Measurements from ENCODE around the gene CHN2.

CHN2 gene

DNA sequence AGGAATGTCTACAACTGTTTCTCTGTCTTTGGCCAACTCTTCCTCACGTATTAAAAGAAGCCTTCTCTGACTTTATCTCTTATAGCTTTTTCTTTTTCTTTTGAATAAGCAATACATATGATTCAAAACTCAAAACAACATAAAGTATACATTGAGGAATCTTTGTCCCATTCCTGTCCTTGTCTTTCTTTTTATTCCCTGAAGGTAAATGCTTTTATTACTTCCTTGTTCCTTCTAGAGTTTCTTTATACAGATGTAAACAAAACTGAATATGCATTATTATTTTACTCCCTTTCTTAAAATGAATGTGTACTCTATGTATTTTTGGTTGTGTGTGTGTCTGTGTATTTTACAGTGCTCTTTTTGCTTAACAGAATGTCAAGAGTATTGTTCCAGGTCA is 170.1 kb downstream of the CHN2 start:
- no peak for DNase-seq (ENCODE audit: low spot score)

DNA sequence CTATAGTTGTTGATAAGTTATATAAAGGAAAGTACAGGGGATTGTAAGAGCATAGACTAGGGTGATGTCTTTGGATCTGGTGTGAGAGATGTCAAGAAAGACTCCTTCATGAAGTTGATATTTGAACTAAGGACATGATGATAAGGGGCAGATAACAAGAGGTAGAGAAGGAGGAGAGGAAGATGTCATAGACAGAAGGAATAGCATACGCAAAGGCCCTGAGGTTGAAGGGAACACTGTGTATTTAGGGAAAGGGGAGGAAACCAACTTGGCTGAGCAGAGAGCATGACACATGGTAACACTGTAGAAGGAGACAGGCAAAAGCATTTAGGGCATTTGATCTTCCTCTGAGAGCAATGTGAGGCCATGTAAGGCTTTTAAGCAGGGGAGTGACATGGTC is 170.8 kb downstream of the CHN2 start:
- no peak for DNase-seq (ENCODE audit: low spot score)

DNA sequence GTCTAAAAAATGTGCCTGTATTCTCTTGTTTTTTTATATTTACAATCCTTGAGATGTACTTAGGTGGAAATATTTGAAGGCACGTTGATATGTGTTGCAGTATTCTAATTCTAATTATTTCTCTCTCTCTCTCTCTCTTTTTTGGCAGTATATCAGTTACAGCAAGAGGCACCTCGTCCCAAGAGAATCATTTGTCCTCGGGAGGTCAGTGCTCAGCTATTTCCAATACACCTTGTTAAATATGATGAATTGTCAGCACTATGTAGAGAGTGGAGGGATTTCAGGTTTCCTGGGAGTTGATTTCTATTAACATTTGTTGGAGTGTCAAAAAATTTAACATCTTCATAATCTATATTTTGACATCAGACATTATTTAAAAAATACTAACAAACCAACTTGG is 173.2 kb downstream of the CHN2 start:
- DNase-seq (ENCODE audit: low spot score), result no peak

DNA sequence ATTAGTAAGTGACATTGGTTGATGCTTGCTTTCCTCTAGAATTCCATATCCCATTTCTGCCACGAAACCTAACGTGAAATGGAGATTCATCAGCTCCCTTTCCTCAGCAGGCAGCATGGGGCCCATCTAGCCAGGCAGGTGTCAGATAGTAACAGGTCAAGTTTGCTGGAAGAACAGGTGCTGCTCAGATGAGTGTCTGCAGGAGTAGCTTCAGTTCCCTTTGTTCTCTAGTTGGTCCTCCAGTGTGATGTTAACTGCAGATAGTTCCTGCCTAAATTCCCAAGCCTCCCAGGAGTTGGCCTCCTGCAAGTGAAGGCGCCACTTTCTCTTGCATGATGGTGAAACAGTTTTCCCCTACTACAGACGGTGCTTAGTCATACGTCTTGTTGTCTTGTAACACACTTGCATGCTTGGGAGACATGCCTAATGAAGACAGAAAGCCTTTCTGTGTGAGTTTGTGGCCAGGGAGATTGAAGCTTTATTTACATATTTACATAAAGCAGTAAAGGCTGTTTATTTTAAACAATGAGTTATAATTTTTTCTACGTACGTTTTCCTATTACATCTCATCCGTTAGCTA is 175.4 kb downstream of the CHN2 start:
- DNase-seq (ENCODE audit: low spot score), result no peak

DNA sequence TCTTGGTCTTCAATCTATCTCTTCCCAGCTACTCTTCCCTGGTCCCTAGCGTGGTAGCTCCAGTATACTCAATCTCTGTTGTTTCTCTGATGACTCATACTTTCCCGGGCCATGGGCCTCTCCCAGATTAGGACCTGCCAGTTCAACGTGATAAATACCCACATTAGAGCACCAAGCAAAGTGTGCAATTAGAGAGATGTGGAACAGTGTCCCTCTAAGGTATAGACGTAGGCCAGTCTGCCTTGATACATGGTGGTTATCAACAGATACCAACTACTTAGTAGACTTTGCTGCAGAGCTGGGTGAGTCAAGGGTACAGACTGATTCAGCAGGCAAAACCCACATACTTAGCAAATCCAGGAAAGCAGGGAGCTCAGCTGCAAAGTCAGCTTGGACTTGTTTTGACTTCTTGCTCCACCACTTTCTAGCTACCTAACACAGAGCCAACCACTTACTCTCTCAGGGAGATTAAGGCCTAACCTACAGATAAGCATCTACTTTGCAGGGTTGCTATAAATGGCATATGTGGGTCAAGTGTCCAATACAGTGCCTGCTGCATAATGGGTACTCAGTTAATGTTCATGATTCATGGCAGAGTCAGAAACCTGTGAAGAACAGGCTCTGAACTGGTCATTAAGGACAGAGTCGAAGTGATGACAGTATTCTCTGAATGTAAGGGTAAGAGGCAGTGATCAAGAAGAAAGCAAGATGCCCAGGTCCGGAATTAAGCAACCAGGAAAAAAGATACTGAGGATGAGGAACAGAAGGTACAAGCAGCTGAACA is 176.1 kb downstream of the CHN2 start:
- peak; percentile 73 for DNase-seq (ENCODE audit: low spot score)

DNA sequence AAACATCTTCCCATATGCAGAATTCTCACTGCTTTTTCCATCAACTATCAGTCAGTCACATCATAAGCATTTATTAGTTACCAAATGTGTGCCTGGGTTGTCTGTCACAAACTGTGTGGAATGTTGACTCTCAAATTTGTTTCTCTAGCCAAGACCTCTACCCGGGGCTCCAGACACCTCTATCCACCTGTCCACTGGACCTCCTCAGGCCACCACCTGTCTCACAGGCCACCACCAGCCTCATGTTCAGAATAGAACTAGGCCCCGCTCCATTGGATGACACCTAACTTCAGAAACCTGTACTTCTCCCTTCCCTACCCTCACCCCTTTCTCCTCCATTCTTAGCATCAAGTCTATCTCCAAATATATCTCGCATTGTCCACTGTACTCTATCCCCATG is 176.9 kb downstream of the CHN2 start:
- DNase-seq (ENCODE audit: low spot score), result no peak

DNA sequence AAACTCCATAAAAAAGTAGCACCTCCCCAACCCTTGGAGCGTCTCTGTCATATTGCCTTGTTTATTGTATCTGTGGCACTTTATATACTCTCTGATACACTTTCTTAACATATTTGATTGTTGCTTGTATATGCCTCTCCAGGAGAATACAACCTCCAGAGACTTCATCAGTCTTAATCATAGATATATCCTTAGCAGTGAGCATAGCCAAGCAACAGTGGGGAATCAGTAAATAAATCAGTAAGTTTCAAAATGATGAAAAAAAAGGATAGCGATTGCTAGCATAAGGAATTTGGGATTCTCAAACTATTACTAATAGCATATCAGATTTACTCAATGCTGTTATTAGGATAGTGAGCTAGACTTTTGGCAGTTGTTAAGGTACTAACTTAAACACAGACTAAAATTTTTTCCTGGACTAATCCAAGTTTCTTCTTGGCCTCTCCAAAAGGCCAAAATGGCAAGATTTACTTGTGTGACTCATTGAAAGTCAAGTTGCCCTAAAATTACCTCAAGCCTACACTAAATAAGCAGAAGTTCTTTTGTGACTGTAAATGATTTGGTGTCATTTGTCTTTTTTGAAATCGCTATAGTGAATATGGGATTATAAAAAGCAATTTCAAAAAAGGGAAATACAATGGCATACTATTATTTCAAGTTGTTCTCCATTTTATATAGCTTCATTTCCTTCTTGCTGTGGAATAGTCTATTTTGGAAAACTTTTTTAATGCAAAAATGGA is 177.9 kb downstream of the CHN2 start:
- no peak for DNase-seq (ENCODE audit: low spot score)

DNA sequence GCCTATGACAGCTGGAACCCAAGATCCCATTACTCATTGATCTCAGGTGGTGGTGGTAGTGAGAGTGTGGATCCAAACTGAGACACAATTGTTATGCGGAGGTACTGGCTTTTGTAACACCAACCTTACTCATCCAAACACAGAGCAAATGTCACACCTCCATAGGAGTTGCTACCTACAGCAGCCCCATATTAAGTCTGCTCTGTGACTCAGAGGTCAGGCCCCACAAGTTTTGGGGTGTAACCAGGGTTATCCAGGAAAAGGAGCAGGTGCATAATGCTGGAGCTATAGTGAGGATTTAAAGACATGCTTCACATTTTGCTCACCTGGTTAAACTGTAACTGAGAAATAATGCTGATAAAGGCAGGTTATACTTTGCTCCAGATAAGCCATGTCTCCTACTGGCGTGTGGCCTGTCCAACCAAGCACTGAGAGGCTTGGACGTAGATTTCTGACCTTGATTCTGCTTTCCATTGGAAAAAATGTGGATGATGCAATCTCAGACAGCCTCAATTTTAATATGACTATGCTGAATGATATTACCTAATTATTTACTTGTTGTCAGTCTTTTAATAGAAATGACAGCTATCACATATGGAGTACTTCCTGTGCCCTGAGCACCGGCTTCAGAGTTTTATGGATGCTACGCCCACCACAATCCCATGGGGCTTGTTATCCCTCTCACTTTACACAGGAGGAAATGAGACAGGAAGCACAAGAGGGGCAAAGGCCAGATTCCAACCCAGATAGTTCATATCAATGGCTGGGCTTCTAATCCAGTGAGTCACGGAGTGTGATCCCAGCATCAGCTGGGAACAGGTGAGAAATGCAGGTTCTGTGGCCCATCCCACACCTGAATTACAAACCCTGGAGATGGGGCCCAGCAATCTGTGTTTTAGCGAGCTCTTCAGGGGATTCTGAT is 181.3 kb downstream of the CHN2 start:
- peak; percentile 96 for DNase-seq (ENCODE audit: low spot score)

DNA sequence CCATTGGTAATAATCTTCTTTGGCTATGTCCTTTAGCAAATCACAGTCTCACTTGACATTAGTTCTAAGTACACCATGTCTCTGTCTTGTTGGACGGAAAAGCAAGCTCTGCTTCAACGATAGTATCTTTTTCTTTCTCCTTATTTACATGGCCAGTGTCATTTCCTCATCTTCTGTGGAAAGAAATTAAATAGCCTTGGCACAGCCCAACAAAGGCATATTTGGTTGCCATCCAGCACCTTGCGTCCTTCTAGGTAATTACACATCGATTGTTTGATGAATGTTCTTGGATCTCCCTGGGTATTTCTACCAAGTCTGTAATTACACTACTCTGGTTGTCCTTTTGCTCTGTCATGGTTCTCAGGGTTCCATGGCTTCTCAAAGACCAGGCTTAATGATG is 183.1 kb downstream of the CHN2 start:
- DNase-seq (ENCODE audit: low spot score), result no peak

DNA sequence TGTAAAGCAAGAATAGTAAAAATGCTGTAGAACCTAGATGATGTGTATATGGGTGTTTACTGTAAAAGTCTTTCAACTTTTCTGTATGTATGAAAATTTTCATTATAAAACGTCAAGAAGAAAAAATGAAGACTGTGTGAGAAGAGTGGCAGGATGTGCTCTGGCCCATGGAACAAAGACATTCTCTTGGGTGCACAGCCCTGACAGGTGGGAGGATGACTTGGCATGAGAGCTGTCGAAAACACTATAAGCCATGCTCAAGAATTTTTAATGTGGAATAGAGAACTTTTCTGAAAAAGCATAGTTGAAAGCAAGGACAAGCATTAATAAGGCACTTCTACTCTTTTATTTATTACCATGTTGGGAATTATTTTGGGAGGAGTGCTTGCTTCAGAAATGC is 185.0 kb downstream of the CHN2 start:
- no peak for DNase-seq (ENCODE audit: low spot score)

DNA sequence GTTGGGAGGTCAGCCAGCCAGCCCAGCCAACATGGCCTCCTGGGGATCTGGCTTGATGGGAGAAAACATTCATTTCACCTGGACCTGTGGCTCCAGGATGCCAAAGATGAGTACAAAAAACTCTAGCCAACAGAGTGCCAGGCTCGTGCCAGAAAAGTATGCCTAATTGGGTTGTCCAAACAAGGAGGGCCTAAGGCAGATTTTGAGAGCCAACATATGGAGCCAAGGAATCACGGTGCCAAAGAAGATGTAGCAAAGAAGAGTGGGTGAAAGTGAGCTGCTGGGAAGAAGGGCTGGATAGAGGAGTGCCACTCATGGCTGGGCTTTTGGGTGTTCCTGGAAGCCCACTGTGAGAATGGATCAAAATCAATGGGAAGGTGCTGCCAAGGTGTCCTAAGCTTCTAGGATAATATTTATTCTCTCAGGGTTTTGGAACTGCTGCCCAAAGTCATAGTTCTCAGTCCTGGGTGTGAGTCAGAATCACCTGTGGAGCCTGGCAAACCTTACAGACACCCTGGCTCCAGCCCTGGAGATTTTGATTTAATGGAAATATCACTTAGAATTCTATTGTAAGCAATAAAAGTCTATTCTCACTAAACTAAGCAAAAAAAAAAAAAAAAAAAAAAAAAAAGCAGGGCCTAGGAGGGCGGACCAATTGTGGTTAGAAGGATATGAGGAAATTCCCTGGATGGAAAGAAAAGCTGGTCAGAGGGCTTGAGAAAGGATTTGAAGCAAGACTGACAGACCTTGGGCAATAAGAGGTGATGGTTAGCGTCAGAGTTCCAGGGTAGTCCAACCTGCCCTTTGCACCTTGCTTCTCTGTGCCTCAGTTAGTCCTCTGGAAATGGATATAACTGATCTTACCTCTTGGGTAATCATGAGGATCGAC is 186.9 kb downstream of the CHN2 start:
- DNase-seq (ENCODE audit: low spot score), result no peak

DNA sequence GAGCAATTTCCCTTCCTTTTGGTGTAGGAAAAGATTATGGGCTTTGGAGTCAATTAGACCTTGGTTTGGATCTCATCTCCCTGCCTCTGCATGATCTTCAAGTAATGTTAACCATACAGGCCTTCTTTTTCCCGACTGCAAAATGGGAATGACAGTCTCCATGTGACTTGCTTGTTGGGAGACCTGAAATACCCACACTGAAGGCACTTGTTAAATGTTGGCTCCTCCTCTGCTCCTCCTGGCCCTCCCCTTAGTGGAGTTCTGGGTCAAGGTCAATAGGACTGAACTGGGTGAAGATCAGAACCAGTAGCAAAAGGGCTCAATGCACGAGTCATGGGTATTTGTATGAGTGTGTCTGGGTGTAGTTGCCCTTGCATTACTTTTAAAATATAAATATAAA is 189.7 kb downstream of the CHN2 start:
- DNase-seq (ENCODE audit: low spot score), result no peak

DNA sequence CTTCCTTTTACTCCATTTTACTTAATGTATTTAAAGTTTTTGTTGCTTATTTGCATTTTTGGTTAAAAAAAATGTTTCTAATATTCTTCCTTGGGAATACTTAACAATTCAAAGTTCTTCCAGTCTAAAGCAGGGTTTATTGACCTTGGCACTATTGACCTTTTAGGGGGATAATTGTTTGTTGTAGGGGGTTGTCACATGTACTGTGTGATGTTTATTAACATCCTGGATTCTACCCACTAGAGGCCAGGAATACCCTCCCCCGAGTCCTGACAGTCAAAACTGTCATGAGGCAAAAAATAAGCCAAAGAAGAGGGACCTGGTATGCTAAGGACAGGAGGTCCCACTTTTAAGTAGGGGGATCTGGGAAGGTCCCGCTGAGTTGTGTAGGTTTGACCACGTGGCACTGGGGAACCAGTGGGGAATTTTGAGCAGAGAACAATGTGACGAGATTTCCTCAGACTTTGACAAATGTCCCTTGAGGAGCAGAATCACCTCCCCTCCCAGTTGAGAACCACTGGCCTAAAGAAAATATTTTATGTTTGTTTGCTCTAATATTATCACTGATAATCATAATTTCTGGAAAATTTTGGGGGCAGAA is 190.7 kb downstream of the CHN2 start:
- DNase-seq (ENCODE audit: low spot score), result no peak

DNA sequence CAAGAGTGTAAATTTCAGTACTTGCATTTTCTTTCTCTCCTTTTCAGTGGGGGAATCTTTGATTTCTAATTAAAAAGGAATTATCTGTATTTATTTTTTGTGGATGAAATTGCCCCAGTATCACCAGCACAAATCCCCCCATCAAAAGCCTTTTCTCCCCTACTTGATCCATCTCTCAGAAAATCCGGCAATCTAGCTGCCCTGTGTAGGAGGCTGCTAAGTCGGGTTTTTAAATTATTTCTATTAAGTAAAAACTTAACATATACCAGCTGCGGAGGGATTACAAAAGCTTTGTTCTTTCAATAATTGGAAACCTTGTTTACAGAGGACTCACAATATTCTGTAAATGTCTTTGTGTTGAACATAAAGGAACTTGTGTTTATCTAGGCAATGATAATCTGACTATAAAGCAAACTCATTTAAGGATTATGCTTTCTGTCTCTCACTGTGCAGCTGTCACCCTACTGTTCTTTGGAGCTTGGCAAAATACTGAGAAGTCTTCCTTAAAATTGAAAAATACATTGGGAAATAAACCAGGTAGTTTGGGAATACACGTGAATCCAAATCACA is 191.7 kb downstream of the CHN2 start:
- DNase-seq (ENCODE audit: low spot score), result no peak

DNA sequence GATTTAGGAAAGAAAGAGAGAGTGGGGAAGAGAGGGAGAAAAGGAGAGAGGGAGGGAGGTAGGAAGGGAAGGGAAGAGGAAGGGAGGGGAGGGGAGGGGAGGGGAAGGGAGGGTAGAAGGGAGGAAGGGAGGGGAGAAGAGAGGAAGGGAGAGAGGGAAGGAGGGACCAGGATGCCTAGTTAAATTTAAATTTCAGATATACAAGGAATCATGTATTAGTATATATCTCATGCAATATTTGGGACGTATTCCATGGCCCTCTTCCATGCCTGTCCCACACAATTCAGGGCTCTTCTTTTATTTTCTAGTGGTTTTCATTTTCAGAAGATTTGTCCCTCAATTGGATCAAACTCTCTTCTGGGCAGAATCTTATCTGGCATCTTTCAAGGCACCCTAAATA is 196.7 kb downstream of the CHN2 start:
- DNase-seq (ENCODE audit: low spot score), result no peak

DNA sequence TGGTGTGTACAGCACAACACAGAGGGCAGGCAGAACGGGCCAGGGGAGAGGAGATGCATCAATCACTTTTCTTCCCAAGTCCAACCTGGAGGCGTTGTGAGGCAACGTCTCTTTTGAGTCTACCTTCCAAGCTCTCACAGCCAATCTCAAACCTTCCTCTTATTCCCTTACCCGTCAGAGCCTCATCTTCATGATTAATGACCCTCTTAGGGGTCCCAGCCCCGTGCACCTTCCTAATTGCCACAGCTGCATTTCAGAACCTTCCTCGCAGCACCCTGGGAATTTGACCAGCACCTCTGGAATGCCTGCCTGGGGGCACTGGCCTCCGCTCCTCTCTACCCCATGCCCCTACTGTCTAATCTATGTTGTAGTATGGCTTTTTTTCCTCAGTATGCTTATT is 199.7 kb downstream of the CHN2 start:
- DNase-seq (ENCODE audit: low spot score), result no peak

DNA sequence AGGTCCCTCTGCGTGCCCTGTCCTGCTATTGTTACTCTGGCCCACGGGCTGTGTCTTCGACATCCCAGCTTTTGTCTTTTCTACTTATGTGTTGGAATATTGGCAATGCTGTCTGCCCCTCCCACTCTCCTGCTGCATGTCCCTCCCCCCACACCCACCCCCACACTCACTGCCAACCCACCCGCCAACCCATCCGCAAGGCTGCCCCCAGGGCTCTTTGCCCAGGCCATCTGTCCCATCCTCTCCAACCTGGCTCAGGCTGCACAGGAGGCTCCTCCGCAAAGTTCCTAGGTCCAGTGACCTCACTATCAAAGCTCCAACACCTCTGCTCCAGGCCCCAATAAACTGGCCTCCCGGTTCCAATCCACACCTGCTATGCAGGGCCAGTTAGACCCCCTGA is 202.0 kb downstream of the CHN2 start:
- DNase-seq (ENCODE audit: low spot score), result no peak

DNA sequence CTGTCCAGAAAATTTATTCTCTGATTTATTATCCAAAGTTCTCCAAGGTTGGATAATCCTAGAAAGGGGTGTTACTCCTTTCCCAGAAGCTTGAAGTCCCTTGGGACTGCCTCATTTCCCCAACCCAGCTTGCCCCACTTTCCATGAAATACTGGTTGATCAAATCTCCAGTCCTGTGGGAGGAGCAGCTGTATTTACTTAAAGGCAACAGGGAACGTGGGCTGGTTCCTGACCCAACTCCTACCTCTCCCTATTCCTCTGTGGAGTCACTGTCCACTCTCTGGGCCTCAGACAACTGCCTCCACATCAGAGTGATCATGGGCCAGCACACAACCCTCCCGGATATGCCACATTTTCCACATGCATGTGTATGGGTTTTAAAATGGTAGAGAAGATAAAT is 202.8 kb downstream of the CHN2 start:
- no peak for DNase-seq (ENCODE audit: low spot score)

DNA sequence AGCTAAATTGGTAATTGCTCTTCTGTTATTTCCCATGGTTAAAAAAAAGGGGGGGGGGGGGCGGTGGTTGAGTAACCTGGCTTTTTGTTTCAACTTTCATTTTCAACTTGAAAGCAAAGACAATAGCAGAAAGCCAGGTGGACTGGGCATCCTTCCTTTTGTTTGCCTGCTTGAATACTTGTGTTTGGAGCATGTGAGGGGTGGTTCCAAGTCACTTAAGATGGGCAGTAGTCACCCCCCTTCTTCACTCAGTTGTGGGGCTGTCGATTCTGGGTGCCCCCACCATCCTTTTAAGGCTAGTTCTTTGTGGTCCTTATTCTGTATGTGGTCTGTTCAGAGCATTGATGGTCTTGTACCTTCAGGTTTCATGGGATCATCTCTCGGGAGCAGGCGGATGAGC is 203.4 kb downstream of the CHN2 start:
- no peak for DNase-seq (ENCODE audit: low spot score)

DNA sequence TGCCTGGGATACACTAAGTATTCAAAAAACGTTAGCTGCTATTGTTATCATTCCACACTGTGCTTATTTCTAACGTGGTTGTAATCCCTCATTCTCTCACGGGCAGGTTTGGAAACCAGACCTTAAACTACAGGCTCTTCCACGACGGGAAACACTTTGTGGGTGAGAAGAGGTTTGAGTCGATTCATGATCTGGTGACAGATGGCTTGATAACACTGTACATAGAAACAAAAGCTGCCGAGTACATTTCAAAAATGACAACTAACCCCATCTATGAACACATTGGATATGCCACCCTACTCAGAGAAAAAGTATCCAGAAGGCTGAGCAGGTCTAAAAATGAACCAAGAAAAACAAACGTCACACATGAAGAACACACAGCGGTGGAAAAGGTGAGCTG is 205.9 kb downstream of the CHN2 start:
- DNase-seq (ENCODE audit: low spot score), result no peak

DNA sequence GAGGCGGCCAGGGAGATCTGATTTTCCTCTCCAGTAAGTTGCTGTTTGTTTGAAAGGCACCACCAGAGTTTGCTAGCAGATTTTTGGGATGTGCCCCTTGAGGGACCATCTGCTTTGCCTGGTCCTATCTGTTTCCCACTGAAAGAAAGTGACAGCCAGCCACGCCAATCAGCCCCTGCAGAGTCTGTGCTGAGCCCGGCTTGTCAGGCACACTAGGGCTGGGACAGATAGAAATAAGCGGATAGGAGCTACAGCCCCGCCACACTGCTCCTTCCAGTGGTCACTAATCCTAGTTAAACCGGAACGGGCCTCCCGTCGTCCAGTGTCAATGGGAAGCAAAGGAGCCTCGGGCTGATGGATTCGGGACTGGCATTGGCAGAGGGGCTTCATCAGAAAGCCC is 207.2 kb downstream of the CHN2 start:
- DNase-seq (ENCODE audit: low spot score), result no peak
